Erythroblast (primary cell): ENCODE results near the gene RAET1G.
"Not testable (repeated sequence)": the region's sequence is repeated elsewhere in the genome, so short reads cannot be mapped to it uniquely, and the experiment has no call there.

Experiments used
- DNase-seq, 2 experiments: peaks; one replicate each; lab custom pipeline; 2025; lab: John Stamatoyannopoulos, UW
- GATA1 ChIP-seq: IDR thresholded peaks from 2 replicates; pipeline ENCODE4 v1.6.1; 2011; ENCODE audit warnings: low read depth, mild to moderate bottlenecking, control low read depth, low read length, moderate library complexity
- POLR2A ChIP-seq: IDR thresholded peaks from 2 replicates; pipeline ENCODE4 v1.6.1; 2011; ENCODE audit warnings: mild to moderate bottlenecking, low read length

RAET1G gene

DNA sequence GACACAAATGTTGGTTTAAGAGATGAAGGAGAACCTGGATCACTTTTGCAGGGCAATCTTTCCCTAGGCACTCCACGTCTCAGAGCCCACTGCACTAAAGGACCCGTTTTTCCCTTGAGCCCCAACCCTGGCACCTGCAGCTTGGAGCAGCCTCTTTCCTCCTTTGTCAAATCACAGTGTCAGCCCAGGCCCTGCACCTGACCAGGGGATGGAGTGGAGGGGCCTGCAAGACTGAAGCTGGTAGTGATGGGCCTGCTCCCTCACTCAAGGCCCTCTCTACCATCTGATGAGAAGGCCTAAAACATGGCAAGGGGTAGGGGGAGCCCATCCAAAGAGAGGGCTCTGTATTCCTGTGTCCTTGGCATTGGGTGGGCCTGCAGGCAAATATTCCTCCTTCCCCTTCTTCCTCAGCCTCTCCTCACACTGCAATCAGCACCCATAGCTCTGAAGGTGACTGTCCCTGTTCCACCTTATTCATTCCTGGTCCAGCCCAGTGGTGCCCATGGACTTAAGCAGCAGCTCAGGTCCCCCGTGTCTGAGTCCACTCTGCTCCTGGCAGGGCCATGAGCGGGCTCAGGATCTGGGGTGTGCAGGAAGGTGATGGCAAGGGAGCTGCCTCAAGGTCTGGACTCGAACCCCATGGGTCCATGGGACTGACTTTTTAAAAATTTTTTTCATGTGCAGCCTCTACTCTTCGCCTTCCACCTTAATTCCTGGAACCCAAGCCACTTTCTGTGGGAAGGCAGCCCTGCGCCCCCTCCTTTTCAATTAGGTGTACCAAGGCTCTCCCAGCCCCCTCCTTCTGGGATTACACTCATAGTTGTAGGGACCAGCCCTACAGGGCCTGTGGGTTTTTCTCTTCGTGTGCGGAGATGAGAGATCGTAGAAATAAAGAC lies 6.7 kb downstream of the RAET1G start:
- no peak for DNase-seq
- TF ChIP-seq GATA1 (no peak), POLR2A (no peak)

GRCh38 chr6:149913540-149914240 lies 9.2 kb downstream of the RAET1G start:
- DNase-seq, result no peak
- no peak for TF ChIP-seq POLR2A
- no peak for TF ChIP-seq GATA1

GRCh38 chr6:149913085-149913484 lies 9.8 kb downstream of the RAET1G start:
- no peak for DNase-seq
- no peak for TF ChIP-seq POLR2A
- no peak for TF ChIP-seq GATA1

- DNase-seq, result not testable (repeated sequence)
These were observed 10.2 kb downstream of the RAET1G start for GRCh38 chr6:149912680-149913079.

GRCh38 chr6:149910721-149911151 lies 12.2 kb downstream of the RAET1G start:
- TF ChIP-seq POLR2A (no peak), GATA1 (no peak)
- DNase-seq, result no peak

- TF ChIP-seq GATA1 (no peak), POLR2A (no peak)
- DNase-seq, result no peak
These were observed 13.0 kb downstream of the RAET1G start for GRCh38 chr6:149909701-149910470.

GRCh38 chr6:149908480-149908879 lies 14.4 kb downstream of the RAET1G start:
- DNase-seq, result not testable (repeated sequence)

DNA sequence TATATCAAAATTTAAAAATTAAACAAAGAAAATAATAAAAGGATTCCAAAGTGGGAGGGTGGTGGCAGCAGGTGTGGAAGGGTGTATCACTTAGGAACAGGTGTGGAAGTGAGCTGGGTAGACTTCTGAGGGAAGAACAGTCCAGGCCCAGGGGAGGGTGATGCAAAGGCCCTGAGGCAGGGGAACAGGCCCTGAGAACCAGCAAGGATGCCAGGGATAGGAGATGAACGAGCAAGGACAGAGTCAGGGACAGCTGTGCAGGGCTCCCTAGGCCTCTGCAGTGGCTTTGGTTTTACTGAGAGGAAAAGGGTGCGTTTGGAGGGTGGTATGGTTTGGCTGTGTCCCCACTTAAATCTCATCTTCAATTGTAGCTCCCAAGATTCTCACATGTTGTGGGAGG lies 15.6 kb downstream of the RAET1G start:
- DNase-seq, result no peak

GRCh38 chr6:149906405-149906804 lies 16.5 kb downstream of the RAET1G start:
- no peak for DNase-seq
- TF ChIP-seq POLR2A (no peak), GATA1 (no peak)

More for the DNA sequence above, 15.6 kb downstream of the RAET1G start:
- TF ChIP-seq GATA1 (no peak), POLR2A (no peak)

- no peak for TF ChIP-seq POLR2A
- TF ChIP-seq GATA1, result no peak
- DNase-seq, result no peak
These were observed 17.0 kb downstream of the RAET1G start for GRCh38 chr6:149905911-149906371.

DNA sequence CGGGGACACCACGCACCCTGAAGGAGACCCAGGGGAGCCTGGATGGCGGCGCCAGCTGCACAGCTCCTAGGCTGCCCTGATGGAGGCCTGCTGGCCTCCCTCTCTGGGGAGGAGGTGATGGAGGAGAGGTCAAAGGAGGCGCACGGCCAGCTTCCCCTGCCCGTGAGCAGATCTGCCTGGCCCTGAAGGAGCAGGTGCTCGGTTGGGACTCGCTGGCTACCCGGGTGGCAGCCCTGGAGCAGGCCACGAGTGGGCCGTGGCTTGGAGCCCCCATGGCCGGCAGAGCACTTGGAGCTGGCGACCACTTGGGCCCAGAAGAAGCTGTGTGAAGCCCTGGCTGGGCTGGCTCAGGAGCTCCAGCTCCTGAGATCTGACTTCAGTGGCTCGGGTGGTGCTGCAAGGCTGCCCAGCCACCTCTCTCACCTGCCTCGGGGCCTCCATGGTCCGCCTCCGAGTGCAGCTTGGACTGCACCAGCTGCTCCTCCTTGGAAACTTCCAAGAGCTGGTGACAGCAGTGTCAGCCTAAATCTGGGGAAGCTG lies 17.5 kb downstream of the RAET1G start:
- DNase-seq, result no peak
- TF ChIP-seq GATA1 (no peak), POLR2A (no peak)

DNA sequence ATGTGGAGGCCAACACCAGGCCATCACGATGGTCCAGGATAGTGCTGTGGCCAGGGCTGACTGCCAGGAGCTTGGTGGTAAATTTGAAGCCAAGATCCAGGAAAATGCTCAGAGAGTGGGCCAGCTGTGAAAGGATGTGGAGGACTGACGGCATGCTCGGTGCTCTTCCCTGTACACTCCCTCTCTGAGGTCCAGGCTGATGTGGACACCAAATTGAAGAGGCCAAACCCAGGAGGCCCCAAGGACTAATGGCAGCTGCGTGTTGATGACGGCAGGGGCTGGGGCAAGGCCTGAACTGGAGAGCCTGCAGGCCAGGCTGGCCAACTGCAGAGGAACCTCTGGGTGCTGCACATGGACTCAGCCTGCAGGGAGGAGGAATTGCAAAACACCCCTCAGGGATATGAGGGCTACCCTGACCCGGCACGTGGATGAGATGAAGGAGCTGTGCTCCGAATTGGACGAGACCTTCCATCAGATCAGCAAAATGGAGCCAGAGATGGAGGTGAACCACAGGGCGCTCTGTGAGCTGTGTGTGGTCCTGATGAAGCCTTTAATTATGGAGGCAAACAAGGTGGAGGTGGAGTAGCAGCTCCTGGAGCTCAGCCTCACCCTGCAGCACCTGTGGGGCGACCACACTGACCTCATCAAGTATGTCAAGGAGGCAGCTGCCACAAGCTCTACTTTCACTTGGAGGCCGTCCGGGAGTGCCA lies 18.1 kb downstream of the RAET1G start:
- DNase-seq, result no peak
- TF ChIP-seq POLR2A (no peak), GATA1 (no peak)

- TF ChIP-seq POLR2A, result no peak
- TF ChIP-seq GATA1, result no peak
- DNase-seq, result no peak
These were observed 18.8 kb downstream of the RAET1G start for GRCh38 chr6:149903938-149904611.
